CD4-positive, alpha-beta T cell treated with Interleukin-1 beta for 1 hour (primary cell): Measurements from ENCODE around the gene KIF27.

ENCODE experiments used
- DNase-seq, 2 donors: peaks; one replicate each; pipeline ENCODE4 v3.0.0-alpha.2; 2020 to 2022

KIF27 gene

DNA sequence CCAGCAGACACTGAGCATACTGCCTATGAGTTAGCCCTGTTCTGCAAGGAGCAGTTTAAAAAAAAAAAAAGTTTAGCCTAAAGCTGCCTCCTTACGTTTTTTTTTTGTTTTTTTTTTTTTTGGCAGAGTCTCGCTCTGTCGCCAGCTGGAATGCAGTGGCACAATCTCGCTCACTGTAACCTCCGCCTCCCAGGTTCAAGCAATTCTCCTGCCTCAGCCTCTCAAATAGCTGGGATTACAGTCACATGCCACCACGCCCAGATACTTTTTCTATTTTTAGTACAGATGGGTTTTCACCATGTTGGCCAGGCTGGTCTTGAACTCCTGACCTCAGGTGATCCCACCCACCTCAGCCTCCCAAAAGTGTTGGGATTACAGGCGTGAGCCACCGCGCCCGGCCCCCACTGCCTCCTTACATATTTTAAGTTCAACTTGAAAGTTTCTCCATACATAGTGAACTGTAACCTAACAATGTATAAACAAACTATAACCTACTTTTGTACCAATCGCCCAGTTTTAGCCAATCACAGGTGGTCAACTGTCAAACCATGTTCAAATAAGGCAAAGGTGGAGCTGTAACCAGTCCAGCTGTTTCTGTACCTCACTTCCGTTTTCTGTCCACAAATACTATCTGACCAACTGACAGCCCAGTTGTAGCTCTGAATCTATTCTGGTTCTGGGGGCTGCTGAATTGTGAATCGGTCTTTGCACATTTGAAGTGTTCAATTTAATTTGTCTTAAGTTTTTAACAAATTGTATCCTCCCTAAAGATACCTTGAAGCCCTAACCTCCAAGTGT, 120.8 kb downstream of the KIF27 start:
- DNase-seq, result no peak

- no peak for DNase-seq
These were observed 127.2 kb downstream of the KIF27 start for GRCh38 chr9:83794051-83794450.

DNA sequence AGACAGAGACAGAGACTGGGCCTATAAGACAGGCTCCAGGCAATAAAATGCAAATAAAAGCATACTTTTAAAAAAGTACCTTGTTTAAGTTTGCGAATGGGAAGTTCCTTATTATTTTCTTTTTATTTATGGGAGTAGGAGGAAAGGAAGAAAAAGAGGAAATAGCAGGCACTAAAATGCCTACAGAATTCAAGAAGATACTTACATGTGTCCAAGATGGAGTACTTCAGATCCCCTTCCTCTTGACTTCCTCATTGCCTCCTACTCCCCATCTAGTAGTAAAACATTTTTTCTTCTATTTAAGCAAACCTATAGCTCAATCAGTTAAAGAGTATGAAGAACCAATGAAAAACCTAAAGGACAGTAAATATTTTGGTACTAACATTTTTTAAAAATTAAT, 128.5 kb downstream of the KIF27 start:
- no peak for DNase-seq
